Stimulated activated CD8-positive, alpha-beta memory T cell treated with anti-CD3 and anti-CD28 coated beads, Interleukin-15, amount 100 ng/mL, for 24 hours (primary cell): Measurements from ENCODE around the gene ZXDC.

Experiments
- DNase-seq: peaks from one replicate; pipeline ENCODE4 v3.0.0-alpha.2; 2020; ENCODE audit warnings: low read depth

ZXDC gene

DNA sequence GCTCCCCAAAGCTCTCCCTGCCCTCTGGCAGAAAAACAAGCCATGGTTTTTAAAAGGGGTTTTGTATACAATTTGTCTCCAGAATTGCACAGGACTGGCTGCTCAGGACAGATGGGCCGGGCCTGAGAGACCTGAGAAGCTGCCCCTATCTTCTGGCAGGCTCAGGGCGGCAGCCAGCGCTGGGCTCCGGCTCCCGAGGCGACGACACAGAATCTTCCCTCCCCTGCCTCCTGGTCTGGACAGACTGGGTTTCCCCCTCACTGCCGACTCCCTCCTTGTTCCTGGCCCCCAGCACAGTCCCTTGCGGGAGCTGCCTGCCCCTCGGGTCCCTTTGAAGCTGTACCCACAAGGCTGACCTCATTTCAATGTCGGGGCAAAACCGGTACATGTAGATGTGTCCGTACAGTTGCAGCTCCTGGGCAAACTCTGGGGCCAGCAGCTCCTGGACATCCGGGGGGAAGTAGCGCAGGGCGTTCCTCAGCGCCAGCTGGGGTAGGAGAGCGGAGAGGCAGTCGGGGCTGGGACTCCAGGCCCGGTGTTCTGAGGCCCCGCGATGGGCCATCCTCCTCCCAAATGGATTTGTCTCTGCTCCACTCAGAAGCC lies 34.7 kb upstream of the ZXDC start:
- no peak for DNase-seq

DNA sequence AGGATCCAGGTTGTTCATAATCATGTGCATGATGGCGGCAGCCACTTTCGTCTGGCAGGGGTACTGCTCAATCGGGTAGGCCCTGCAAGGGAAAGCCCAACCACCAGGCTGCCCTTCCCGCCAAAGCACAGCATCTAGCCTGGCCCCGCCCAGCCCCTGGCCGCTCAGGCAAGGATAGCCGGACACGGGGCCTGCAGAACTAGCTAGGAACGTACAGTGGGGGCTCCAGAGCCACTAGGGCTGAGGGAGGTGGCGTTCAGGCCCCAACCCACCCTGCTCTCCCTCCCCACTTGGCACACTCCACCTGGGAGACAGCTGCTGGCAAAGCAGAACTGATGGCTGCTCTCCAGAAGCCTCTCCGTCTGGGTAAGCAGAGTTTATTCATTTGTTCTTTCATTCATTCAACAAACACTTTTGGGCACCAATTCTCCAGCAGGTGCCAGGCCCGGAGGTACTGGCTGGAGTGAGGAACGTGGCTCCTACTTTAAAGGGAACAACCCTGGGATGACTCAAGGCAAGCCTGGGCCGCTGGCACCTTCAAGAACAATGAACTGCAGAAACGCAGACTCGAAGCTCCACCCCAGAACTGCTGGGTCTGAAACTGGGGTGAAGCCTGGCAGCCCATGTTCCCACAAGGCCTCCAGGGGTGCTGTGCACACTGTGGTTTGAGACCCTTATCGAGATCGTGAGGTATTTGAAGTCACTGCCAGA lies 34.1 kb upstream of the ZXDC start:
- DNase-seq = no peak

DNA sequence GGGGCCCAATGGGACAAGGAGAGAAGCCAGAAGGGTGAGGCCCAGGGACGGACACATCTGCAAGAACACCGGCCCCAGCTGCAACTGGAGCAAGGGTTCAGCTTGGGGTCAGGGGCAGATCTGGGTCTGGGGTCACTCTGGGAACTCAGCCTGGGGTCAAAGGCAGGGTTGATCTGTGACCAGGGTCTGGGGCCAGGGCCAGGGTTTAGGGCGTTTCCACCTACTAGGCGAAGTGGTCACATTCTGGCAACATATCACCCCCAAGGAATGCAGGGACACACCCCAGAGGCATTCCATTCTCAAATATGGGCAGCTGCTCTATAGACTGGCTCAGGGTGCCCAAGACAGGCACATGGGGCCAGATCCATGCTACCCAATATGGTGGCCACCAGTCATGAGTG lies 32.9 kb upstream of the ZXDC start:
- DNase-seq = no peak

DNA sequence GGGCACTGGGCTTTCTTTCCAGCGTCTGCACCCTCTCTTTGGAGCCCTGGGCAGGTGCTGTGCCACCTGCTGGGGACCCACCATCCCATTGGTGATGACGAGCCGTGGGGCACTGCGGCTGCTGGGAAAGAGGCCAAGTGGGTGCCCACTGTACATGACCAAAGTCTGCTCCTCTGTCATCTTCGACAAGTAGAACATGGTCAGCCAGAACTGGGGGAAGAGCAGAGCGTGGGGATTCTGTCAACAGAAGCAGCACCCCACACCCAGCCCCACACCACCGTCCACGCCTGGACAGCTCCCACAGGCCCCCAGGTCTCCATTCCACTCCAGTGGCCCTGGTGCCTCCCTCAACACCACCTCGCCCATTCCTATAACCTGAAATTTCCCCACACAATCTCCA lies 32.2 kb upstream of the ZXDC start:
- no peak for DNase-seq

DNA sequence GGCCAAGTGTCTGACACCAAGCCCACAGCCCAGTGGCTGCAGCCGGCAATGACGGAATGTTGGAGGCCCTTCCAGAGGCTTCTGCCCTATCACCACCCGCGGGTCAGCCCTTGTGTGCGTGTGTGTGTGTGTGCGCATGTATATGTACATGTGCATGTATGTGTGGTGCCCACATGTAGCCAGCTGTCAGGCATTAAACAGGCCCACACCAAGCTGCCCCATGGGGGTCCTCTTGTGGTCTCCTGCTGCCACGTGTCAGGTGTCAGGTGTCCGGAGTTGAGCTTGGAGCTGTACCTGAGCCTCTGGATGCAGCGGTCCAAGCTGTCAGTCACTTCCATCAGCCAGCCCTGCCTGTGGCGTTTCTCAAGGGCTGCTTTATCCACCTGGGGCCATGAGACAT lies 28.0 kb upstream of the ZXDC start:
- DNase-seq = no peak

DNA sequence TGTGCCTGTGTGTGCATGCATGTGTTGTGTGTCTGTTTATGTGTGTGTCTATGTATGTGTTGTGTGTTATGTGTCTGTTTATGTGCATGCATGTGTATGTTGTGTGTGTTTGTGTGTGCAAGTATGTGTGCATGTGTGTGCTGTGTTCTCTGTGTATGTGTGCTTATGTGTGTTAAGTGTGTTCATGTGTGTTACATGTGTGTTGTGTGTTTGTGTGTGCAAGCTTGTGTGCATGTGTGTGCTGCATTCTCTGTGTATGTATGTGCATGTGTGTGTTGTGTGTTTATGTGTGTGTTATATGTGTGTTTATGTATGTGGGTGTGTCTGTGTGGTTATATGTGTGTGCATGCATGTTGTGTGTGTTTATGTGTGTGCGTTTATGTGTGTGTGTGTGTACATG lies 27.0 kb upstream of the ZXDC start:
- no peak for DNase-seq

DNA sequence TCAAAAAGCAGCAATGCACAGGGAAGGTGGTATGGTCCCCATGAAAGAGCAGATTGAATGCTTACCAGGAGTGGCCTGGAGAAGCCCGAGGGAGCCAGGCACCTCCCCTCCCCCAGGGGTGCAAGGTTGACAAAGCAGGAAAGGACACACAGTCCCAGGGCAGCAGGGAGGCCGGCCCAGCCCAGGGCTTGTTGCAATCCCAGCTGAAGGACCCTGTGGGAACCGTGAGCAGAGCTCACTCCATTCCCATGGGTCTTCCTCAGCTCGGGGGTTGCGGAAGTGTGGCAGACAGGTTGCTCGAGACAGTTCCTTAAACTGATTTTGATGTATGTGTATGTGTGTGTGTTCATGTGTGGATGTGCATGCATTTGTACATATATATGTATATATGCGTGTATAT lies 26.0 kb upstream of the ZXDC start:
- no peak for DNase-seq

DNA sequence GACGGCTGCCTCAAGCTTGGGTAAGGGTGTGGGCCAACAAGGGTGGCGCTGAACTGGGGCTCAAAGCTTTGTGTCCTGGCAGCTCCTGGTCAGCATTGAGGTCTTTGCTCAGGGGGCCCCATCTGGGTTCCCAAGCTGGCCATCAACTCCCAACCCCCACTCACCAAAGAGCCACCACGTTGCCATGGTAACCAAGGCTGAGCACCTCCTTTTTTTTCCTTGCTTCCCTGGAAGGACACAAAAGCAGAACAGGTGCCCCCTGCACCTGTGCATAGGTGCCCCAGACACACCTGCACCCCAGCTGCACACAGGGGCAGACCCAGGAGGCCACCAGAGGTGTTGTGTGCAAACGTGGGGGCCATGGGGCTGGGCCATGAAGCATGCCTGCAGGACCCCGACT lies 25.4 kb upstream of the ZXDC start:
- no peak for DNase-seq

DNA sequence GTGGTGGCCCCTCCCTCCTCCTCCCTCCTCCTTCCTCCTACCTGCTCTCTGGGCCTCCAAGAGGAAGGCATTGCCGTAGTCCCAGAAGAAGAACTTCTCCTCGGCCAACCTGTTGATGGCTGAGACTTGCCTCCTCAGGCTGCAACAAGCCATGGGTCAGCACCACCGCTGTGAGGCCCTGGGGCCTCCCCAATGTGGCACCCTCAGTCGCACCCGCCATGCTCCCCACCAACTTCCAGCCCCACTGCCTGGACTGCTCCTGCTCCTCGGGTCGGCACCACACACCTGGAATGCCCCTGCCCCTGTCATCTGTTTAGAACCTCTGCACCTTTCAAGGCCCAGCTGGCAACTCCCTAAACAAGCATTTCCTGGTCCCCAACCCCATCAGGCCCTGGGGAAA lies 24.3 kb upstream of the ZXDC start:
- no peak for DNase-seq

DNA sequence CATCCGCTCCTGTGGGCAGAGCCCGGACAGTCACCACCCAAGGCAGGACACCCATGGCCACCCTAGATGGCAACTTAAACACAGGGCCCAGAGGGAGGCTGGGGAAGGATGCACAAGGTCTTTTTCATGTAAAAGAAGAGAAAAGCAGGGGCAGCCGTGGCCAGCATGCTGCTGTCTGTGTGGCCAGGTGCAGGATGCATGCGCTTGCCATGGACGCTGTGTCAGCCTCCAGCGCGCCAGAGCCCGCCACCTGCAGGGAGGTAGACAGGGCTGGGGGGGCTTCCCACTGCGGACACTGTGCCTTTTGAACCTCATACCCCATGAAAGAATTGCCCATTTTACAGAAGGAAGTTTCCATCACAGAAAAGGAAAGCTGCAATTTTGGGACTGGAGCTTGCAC lies 23.7 kb upstream of the ZXDC start:
- no peak for DNase-seq

DNA sequence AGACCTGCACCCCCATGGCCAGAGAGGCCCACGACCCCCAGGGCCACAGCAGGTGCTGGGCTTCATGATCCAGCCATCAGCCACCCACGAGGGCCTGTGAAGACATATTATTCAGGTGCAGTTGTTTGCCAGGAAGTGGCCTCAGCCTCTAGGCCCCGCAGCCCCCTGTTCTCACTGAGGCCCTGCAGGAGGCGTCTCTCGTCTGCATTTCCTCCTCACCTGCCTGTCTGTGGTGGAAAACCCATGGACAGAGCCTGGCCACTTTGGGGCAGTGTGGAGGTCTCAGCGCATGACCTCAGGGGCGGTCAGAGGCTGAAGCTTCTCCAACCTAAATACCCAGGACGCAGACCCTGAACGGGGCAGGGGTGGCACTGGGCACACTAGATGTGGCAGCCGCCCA lies 23.2 kb upstream of the ZXDC start:
- no peak for DNase-seq

DNA sequence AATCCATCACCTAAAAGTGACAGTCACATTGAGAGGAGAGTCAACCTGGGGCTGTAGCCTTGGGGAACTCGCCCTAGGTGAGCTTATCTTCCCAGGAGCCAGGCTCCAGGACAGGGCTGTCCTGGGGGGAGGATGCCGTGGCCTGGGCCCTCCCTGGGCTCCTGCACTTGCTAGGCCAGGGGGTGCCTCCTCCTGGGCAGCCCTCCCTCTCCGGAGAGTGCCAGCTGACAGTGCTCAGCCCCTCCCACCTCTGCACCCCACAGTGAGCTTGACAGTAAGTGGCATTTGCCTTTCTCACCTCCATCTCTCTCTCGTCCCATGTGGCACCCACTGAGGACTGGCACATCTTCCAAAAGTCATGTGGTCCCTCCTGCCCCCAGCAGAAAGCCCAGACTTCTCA lies 22.8 kb upstream of the ZXDC start:
- DNase-seq = no peak

DNA sequence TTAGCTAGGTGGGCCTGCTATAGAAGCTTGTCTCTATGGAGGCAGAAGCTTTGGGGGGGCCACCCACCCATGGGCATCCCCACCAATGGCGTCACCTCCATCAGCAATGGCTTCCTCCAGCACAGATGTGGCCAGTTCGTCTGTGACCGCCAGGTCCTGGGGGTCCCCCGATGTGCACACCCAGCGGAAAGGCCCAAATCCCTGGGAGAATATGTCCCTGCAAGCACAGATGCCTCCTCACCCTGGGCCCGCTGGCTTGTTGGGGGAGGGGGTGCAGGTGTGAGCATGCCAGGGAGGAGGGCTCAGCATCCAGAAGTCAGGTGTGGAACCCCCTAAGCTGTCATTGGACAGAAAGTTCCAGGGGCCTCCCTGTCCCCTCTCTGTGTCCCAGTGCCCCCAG lies 22.3 kb upstream of the ZXDC start:
- DNase-seq = no peak

DNA sequence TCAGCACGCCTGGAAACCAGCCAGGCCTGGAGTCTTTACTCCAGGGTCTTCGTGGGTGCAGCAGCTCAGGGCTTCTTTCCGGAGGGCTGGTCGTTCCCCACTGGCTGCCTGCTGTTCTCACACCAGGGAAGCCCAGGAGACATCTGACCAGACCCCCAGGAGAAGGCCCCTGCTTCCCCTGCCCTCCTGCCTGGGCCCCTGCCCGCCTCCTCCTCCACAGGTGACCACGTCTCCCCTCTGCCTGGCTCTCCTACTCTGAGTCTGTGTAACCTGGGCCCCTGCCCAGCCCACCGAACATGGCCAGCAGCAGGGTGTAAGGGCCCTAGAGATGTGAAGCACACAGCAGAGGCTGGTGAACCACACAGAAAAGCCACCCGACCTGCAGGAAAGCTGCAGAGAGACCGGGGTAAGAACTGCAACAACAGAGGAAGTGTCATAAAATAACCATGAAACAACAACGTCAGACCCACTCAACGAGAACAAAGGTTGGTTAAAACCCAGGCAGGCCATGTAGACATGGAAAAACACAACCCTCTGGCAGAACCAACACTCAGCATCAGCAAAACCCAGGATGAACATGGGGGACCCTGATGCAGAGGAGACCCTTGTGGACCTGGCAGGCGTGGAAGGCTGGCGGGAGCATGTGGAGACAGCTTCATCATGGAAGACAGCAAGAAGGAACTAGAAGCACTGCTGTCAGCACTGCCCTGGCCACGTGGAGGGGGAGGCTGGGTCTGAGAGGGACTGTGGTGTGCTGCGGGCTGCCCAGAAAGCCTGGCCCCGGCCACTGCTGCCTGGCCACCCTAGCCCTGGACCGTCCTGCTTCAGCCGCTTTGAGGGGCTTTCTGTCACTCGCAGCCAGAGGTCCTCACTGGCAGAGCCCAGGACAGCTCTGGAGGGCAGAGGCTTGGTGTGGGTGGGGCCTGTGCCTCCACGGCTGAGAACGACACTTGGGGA lies 21.5 kb upstream of the ZXDC start:
- DNase-seq = no peak

DNA sequence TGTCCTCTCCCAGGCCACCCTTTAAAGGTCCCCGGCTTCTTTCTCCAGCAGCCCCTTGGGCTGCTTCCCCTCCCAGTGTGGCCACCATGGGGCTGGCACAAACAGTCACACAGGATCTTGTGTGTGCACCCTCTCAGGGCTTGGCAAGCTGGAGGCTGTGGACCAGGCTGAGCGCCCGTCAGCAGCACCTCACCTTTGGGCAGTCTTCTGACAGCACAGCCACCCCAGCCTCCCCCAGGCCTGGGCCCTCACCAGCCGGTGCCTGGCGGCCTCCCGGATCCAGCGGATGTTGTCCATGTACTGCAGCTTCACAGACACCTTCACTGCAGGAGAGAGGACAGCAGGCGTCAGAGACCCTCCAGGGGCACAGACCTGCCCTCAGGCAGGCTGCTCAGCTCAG lies 20.1 kb upstream of the ZXDC start:
- DNase-seq = no peak

DNA sequence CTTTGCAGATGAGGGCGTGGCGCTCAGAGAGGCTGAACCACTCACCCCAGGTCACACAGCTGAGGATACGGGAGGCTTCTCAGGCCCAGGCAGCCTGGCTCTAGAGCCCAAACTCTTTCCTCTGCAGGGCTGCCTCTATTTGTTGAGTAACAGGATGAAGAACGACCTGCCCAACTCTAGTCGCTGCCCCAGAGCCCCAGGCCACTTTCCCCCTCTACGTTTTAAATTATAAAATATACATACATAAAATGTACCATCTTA lies 19.2 kb upstream of the ZXDC start:
- DNase-seq = no peak

DNA sequence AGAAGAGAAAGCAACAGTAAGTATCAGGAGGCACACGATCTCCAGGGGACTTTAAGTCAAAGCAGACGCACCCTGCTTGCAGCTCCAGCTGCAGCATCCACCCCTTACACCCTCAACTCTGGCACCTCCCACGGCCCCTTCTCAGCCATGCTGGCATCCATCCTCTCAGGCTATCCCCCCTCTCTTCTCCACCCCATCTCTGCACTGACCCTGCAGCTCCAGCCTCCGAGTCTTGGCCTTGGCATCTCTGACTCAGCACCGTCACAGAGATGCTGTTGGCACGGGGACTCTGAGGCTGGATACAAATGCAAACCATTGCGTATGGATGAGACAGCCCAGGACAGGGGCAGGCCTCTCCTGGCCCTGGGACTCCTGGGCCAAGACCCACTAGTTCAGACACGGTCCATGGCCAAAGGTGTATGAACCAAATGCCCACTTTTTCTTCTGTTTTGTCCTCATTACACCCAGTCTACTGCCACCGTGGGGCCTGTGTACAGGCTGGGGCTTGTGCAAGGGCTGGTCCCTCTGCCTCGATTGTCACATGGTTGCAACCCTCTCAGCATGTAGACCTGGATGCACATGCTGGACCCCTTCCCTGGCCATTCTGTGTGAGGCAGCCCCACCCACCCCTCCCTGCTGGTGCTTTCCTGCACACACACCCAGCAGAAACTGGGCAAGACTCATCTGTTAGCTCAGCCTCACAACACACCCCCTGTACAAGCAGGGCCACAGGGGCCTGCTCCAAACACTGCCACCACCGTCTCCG lies 18.7 kb upstream of the ZXDC start:
- no peak for DNase-seq

DNA sequence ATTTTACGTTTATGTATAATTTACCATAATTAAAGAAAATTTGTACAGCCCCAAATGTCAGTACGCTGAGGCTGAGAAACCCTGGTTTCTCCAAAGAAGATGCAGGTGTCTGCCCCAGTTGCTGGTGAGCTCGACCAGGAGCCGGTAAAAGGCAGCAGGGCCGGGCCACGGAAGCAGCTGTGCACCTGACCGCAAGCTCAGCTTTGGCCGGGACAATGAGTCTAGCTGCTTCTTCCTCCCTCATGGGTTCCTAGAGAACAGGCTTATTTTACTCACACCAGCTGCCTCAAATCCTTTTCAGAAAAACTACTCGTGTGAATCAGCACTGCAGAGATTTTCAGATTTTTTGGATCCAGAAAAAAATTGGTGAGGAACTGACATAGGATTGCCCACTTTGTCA lies 18.0 kb upstream of the ZXDC start:
- DNase-seq = no peak

DNA sequence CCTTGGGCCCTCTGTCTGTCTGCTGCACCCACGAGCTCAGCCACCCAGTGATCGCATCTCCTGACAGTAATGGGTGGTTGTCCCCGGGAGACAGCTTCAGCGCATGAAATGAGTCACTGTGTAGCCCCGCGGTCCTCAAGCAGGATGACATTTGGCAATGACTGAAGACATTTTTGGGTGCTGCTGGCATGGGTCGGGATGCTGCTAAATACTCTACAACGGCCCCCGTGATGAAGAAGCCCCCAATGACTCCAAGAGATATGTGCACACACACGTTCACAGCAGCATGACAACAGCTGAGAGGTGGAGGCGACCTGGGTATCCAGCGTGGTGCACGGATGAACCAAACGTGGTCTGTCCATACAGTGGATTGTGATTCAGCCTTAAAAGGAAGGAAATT lies 17.4 kb upstream of the ZXDC start:
- DNase-seq = no peak

DNA sequence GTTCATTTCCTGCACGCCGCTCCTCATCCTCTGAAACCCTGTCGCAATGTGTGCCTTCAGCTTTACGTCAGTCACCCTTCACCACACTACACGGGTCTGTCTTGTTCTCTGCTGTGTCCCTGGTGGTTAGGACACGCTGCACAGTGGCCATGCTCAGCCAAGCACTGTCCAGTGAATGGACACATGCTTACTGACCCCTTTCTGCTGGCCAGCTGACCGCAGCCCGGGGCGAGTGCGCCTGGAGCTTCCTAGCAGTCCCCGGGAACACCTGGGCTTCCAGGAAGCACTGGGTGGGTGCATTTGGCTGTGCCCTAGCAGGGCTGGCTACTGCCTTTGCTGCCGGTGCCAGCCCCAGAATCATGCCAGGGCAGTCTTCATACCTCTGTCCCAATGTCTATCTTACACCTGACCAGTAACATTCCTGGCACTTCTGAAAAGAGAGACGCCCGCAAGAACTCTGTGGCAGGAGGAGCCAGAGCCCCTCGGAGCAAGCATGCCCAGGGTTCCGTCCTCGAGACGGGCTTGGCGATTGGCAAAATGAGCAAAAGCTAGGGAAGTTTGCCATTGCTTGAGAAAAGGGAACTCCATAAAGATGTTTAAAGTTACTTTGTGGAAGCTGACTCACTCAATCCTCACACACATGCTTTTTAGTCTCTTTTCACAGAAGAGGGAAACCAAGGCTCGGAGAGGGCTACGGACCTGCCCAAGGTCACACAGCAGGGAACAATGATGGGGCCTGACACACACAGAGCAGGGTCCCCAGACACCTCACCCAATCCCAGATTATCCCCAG lies 15.7 kb upstream of the ZXDC start:
- no peak for DNase-seq

DNA sequence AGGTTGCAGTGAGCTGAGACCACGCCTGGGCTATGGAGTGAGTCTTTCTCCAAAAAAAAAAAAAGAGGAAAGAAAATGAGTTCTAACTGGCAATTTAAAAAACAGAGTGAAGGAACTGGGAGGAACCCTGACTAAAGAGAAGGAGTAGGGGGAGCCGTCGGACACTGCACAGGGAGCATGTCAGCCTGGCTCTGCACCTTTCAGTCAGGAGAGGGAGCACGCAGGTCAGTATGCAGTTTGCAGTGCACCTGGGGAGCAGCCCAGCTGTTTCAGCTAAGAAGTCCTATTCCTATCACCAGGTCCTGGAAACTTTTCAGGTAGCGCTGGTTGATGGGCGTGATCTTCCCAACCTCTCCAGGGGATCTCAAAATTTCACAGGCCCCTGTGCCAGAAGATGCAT lies 14.9 kb upstream of the ZXDC start:
- DNase-seq = no peak
